HG02642 (cell line): Measurements from ENCODE around the gene SLC16A3.
"Not testable (repeated sequence)": the region's sequence is repeated elsewhere in the genome, so short reads cannot be mapped to it uniquely, and the experiment has no call there.

Experiments
- ATAC-seq: cut with Tn5 transposase; IDR thresholded peaks from one replicate; pipeline ENCODE4 v1.9.1; 2021; ENCODE audit warnings: mild to moderate bottlenecking; ENCODE audit not compliant: unreplicated experiment, poor library complexity

The SLC16A3 gene

DNA sequence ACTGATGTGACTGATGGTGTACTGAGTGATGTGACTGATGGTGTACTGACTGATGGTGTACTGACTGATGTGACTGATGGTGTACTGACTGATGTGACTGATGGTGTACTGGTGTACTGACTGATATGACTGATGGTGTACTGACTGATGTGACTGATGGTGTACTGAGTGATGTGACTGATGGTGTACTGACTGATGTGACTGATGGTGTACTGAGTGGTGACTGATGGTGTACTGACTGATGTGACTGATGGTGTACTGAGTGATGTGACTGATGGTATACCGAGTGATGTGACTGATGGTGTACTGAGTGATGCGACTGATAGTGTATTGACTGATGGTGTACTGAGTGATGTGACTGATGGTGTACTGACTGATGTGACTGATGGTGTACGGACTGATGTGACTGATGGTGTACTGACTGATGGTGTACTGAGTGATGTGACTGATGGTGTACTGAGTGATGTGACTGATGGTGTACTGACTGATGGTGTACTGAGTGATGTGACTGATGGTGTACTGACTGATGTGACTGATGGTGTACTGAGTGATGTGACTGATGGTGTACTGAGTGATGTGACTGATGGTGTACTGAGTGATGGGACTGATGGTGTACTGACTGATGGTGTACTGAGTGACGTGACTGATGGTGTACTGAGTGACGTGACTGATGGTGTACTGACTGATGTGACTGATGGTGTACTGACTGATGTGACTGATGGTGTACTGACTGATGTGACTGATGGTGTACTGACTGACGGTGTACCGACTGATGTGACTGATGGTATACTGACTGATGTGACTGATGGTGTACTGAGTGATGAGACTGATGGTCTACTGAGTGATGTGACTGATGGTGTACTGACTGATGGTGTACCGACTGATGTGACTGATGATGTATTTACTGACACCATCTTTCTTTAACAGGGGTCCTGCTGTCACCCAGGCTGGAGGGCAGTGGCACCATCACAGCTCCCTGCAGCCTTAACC, 31.4 kb downstream of the SLC16A3 start:
- ATAC-seq = not testable (repeated sequence)

GRCh38 chr17:82262344-82262743, 33.5 kb downstream of the SLC16A3 start:
- ATAC-seq = no peak

- ATAC-seq = no peak
Observed at GRCh38 chr17:82263641-82264040, 34.8 kb downstream of the SLC16A3 start.

DNA sequence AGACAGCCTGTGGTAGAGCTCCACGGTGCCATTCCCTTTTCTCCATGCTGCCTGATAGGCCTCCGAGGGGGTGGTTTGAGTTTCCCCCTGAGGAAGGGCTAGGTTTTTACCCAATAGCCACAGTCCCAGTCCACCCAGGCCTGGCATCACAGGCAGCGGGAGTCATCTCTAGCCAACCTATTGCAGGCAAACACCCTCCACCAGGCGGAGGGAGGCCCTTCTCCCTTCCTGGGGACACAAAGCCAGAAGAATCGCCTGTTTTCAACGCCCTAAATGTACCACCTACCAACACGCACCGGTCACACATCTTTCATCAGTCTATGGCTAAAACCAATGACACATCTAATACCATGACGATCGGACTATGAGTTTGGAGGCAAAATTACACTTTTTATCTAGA, 37.3 kb downstream of the SLC16A3 start:
- no peak for ATAC-seq

GRCh38 chr17:82267575-82268379, 38.9 kb downstream of the SLC16A3 start:
- no peak for ATAC-seq

DNA sequence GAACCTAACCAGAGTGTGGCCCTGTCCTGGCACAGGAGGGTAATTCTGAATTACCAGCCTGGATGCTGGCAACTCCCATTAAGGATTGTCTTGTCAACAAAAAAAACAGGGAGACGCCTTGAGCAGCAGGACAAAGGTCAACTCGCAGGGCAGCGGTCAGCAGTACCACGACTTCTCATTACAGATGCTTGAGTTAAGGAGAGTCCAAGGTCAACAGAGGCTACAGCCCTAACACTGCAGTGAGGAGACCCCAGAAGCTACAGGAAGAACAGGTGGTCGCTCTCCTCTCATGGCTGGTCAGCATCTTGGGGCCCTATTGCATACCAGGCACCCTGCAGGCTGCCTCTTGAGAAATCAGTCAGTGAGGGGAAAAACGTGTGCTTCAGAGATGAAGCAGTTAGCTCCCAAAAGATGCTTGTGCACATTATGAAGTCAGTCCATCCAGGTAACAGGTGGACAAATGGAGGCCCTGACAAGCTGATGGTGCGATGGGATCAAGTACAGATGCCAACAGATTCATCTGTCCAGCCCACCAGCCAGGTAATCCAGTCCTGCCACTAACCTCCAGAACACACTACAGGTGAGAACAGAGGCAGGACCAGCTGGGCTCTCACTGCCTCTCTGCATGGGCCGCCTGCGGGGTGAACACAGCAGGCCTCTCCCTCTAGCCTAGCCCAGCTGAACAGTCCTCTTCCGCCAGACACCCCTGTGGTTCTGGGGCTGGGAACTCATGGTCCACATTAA, 40.5 kb downstream of the SLC16A3 start:
- no peak for ATAC-seq

DNA sequence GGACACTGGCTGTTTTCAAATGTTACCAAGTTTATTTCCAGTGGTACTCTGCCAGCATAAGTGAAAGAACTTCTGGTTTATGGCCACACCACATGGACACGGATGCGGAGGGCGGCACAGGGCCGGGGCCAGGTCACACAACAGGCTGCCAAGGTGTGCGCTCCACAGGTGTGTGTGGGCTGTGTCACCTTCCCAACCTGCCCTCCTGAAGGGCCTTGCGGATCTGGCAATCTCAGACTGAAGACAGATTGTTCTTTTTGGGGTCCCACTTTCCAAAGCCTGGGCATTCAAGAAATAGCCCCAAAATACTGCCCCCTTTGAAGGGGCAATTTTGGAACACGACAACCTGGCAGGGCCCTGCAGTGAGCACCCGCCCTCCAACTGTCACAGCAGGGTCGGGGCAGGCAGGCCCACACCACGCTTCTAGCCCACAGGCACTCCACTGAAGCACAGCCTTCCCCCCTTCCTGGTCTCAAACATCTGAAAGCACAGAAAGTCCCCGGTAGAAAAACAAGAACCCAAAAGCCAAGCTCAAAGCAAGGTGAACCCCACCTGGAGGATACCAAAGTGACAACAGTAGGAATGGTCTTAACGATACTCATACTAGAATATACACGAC, 41.1 kb downstream of the SLC16A3 start:
- ATAC-seq = no peak

GRCh38 chr17:82270651-82271050, 41.8 kb downstream of the SLC16A3 start:
- ATAC-seq = no peak

- no peak for ATAC-seq
Observed at GRCh38 chr17:82271401-82271800, 42.6 kb downstream of the SLC16A3 start.

DNA sequence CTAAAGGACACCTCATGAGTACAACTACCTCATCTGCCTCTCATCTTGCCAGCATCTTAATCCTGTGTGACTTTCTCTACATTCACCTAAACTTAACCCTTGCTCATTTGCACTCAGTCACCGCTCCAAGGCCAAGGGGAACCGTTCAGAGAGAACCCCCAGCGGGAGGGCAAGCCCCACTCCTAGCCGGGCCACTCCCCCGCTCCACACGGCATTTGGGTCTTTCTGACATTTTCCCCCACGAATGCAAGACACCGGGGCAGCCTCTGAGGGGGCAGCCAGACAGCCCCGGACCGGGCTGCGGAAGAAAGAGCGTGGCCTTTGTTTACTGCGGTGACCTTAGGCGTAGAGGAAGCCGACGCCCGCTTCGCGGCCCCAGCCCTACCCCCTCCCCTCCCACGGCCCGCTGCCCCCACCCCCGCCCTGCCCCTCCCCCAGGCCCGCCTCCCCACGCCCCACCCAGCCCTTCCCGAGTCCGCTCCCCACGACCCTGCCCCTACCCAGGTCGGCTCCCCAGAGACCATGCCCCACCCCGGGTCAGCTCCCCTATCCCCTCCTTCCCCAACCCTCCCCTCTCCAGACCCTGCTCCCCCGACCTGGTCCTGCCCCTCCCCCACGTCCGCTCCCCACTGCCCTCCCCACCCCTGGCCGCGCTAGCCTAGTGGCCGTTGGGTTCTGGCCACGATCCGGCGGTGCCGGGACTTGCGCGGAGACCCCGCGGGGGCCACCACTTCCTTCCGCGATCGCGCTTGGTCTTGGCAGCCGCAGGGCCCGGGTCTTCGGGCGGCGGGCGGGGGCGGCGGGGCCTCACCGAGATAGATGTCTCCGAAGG, 43.9 kb downstream of the SLC16A3 start:
- peak; percentile 21 for ATAC-seq

- ATAC-seq = peak; percentile 81
Observed at GRCh38 chr17:82273327-82274133, 44.7 kb downstream of the SLC16A3 start, which contains the start of gene CSNK1D. CSNK1D (minus strand) TSS chr17:82273700; CDS start chr17:82273381, 319 bp downstream.

DNA sequence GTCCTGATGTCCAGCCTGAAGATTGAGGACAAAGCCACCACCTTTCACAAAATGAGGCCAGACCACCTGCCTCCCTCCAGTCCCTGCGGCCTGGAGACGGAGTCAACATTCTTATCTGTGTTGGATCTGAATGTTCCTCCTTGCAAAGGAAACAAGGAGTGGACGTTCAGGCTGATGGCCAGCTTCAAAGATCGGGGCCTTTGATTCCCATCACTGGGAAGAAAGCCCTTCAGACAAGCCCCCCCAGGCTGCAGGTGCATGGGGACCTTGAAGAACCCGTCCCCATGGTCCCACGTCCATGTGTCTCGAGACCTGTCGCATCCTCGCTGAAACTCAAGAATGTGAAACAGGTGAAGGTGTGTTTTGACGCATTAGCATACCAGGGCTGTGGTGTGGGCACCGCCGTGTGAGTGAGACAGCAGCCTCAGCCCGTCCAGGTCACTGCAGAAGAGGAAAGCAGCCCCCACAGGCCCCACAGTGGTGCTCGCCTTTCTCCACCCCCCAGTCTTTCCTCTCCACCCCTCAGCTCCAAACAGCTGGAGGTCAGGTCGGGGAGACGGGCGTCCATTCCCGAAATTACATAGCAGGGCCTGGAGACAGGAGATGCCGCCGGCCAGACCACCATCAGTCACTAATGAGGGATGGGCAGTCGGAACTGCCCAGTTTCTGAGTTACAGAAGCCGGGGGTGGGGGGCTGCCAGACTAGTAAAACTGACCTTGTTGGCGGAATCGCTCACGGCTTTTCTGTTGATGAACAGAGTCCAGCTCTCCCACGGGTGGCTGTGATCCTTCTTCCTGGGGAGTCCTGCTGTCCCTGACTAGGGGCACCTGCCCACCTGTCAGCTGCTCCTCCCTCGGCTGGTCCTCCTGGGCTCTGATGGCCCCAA, 45.5 kb downstream of the SLC16A3 start:
- ATAC-seq = no peak

DNA sequence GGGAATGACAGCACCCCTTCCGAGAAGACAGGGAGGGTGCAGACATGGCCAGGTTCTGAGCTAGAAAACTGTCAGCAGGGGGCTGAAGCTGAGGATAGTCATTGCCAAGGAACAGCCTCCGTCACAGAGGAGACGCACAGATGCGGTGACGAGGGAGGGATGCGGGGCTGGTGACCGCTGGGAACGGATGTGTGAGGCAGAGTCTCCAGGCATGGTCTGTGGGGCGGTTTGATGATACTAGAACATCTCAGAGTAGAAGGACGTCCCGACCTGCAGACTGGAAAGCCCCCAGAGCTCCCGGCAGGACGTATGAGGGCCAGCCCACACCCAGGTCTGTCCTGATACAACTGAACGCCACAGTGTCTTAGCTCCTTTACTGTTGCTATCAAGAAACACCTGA, 46.5 kb downstream of the SLC16A3 start:
- ATAC-seq = no peak

DNA sequence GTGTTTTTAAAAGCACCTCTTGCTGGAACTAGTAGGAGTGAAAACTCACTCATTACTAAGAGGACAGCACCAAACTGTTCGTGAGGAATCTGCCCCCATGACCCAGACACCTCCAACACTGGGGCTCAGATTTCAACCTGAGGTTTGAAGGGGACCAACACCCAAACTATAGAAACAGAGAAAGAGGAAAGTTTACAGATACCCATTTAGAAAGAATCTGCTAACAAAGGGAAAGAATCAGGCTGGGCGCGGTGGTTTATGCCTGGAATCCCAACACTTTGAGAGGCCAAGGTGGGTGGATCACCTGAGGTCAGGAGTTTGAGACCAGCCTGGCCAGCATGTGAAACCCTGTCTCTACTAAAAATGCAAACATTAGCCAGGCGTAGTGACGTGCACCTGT, 48.1 kb downstream of the SLC16A3 start:
- ATAC-seq = no peak

GRCh38 chr17:82277851-82278250, 49.0 kb downstream of the SLC16A3 start:
- no peak for ATAC-seq

GRCh38 chr17:82278308-82278707, 49.5 kb downstream of the SLC16A3 start:
- ATAC-seq = no peak

DNA sequence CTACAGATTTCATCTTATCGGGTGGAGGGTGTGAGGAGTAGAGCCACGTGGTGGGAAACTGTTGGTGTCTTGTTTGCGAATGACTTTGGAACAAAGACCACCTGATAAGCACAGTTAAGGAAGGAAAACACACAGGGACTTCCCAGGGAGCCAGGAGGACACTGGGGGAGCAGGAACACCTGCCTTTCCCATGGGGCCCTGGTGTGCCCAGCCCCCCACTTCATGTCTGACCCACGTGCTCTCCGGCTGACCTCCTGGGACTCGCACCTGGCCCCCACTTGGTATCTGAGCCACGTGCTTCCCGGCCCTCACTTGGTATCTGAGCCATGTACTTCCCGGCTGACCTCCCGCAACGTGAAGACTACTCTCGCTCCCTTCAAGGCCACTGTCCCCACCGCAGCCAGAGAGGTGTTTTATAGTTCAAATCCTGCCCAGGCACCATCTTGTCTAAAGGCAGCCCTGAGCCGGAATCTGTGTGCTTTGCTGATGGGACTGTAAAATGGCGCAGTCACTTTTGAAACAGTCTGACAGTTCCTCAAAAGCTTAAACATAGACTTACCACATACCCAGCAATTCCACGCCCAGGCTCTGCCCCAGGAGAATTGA, 50.0 kb downstream of the SLC16A3 start:
- no peak for ATAC-seq
